GM19452 (cell line): Measurements from ENCODE around the gene P2RY11.

ENCODE experiments used
- ATAC-seq: cut with Tn5 transposase; IDR thresholded peaks from one replicate; pipeline ENCODE4 v1.9.1; 2021; ENCODE audit not compliant: unreplicated experiment

Gene P2RY11

GRCh38 chr19:10092648-10093294 lies 18.7 kb upstream of the P2RY11 start:
- no peak for ATAC-seq

DNA sequence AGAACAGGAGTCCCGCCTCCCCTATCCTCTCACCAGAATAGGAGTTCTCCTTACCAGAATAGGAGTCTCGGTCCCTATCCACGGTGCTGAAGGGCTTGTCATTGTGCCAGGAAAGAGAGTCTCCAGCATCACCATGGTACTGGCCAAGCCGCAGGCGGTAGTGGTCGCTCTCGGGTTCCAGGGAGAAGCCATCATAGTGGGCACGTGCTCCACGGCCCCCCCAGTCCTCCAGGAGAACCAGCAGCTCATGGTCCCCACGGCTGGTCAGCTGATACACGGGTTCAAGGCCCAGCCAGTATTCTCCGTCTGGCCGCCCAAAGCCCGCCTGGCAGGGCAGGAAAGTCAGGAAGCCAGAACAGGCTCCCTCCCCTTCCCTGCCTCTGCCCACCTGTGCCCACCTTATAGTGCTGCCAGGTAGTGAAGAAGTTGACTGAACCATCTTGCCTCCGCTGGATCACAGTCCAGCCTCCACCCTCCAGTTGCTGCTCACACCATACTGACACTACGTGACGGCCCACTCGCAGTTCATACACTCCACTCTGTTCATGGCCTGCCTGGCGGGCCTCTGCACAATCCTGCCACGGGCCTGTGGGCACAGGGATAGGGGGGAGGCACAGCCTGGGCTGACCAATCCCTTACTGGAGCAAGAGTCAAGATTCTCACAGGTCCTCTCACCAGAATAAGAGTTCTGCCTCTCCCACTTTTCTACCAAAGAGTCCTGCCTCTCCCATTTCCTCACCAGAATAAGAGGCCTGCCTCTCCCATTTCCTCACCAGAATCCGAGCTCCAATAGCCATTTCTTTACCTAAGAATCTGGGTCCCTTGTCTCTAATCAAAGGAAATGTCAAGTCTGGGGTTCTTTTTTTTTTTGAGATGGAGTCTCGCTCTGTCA lies 18.0 kb upstream of the P2RY11 start:
- no peak for ATAC-seq

DNA sequence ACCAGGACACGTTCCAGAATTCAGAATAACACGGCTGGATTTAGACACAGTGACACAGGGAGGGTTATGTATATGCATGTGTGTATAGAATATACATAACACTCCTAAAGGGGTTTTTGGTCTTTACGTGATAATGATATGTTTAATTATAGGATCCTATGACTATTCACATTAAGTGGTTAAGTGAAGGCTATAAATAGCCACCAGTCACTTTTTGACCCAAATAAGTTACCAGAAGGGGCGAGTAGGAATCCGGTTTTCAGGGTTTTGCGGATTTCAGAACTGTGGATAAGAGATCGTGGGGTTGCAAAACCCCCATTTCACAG lies 15.9 kb upstream of the P2RY11 start:
- no peak for ATAC-seq

DNA sequence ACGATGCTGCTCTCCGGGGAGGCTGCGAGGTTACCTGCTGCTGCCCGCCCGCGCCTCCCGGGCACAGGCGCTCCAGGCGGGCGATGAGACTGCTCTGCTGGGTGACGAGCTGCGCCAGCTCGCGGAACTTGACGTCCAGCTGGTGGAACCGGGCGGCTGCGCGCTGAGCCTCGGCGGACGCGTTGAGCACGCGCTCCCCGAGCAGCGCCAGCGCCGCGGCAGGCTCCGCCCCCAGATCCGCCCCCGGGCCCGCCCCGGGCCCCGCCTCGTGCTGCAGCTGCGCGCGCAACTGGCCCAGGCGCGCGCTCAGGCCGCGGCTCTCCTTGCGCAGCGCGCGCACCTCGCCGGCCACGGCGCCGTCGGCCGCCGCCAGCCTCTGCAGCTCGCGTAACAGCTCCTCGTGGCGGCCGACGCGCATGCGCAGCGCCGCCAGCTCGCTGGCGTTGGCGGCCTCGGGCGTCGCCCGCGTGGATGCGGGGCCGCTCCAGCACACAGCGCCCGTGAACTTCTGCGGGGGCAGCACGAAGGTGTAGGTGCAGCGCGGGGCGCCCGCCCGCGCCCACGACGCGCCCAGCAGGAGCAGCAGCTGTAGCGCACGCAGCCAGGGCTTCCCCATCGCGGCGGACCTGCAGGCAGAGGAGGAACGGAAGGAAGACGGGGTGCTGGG lies 15.4 kb upstream of the P2RY11 start:
- ATAC-seq: peak; percentile 75

- ATAC-seq: no peak
These were observed 14.9 kb upstream of the P2RY11 start for GRCh38 chr19:10096615-10096963.

GRCh38 chr19:10100163-10100785 lies 11.2 kb upstream of the P2RY11 start:
- no peak for ATAC-seq

- ATAC-seq: peak; percentile 31
These were observed 8.7 kb upstream of the P2RY11 start for GRCh38 chr19:10102787-10103236.

DNA sequence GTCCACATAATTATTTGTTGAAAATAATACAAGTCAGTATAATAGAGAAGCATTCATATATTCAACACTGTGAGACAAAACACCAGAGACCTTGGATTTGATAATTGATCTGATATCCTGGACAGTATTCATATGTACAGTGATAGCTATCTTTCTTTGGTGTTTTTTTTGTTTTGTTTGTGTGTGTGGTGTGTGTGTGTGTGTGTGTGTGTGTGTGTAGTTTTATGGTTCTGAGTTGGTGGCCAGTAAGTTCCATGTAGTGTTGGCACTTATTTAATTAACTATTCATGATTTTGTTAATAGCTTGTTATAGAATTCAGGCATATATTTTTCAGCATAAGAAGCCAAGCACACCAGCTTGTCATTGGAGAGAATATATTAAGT lies 7.4 kb upstream of the P2RY11 start:
- no peak for ATAC-seq

- peak; percentile 41 for ATAC-seq
These were observed 6.6 kb upstream of the P2RY11 start for GRCh38 chr19:10104665-10105508.

GRCh38 chr19:10105509-10106099 lies 5.9 kb upstream of the P2RY11 start:
- peak; percentile 19 for ATAC-seq

DNA sequence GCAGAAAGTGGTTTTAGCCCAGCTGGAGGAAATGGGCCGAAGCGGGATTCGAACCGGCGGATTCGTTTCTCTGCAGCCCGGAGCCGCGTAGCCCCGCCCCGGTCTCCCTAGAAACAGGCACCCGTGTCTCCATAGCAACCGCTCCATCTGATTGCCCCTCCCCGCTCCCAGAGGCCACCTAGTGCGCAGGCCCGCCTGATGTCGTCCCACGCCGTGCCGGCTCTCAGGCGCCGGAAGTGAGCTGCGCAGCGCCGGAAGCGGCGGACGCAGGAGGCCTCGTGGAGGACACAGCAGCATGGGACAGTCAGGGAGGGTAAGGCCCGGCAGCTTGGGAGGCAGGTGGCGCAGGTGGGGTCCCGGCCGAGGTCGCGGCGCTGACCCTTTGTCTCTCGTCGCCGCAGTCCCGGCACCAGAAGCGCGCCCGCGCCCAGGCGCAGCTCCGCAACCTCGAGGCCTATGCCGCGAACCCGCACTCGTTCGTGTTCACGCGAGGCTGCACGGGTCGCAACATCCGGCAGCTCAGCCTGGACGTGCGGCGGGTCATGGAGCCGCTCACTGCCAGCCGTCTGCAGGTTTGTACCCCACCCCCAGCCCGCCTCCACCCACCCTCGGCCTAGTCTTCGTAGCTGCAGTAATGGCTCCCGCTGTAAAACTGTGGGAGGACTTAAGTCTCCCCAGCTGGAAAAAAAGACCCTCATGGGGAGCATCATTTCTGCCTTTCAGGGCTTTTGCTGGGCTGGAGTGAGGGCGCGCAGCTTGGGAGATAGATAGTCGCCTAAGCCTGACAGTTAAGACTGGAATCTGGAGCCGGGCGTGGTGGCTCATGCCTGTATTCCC lies 5.2 kb upstream of the P2RY11 start, which contains the start of gene PPAN:
Gene PPAN, plus strand, starts transcription at position 263 of the 837 bp plus-strand sequence. Its CDS starts 33 bp downstream, at position 296.
- peak; percentile 47 for ATAC-seq

- no peak for ATAC-seq
These were observed 4.2 kb upstream of the P2RY11 start for GRCh38 chr19:10107254-10107653.

GRCh38 chr19:10107817-10108367 lies 3.6 kb upstream of the P2RY11 start:
- no peak for ATAC-seq

GRCh38 chr19:10109528-10109927 lies 2.0 kb upstream of the P2RY11 start:
- ATAC-seq: no peak

DNA sequence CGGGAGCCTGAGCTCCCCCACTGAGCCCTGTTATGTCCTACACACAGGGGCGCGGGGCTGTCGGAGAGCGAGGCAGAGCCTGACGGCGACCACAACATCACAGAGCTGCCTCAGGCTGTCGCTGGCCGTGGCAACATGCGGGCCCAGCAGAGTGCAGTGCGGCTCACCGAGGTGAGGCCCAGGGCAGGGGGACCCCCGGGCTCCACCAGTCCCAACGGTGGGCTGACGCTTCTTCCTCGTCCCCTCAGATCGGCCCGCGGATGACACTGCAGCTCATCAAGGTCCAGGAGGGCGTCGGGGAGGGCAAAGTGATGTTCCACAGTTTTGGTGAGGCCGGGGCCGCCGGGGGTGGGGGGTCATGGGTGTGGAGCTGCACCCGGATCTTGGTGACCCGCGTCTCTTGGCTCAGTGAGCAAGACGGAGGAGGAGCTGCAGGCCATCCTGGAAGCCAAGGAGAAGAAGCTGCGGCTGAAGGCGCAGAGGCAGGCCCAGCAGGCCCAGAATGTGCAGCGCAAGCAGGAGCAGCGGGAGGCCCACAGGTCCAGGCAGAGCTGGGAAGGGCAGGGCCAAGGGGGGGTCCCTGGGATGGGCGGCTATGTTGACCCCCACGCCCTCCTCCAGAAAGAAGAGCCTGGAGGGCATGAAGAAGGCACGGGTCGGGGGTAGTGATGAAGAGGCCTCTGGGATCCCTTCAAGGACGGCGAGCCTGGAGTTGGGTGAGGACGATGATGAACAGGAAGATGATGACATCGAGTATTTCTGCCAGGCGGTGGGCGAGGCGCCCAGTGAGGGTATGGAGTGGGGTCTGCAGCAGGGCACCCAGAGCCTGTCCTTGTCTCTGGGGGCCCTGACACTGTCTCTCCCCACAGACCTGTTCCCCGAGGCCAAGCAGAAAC lies 1.2 kb upstream of the P2RY11 start:
- no peak for ATAC-seq

DNA sequence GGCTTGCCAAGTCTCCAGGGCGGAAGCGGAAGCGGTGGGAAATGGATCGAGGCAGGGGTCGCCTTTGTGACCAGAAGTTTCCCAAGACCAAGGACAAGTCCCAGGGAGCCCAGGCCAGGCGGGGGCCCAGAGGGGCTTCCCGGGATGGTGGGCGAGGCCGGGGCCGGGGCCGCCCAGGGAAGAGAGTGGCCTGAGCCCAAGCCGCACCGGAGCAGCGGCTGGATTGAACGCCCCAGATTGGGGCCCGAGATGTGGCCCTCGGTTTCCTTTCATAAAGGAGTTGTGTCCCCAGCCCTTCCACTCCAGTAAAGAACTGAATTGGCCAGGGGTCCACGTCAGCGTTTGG lies 548 bp upstream of the P2RY11 start:
- no peak for ATAC-seq

DNA sequence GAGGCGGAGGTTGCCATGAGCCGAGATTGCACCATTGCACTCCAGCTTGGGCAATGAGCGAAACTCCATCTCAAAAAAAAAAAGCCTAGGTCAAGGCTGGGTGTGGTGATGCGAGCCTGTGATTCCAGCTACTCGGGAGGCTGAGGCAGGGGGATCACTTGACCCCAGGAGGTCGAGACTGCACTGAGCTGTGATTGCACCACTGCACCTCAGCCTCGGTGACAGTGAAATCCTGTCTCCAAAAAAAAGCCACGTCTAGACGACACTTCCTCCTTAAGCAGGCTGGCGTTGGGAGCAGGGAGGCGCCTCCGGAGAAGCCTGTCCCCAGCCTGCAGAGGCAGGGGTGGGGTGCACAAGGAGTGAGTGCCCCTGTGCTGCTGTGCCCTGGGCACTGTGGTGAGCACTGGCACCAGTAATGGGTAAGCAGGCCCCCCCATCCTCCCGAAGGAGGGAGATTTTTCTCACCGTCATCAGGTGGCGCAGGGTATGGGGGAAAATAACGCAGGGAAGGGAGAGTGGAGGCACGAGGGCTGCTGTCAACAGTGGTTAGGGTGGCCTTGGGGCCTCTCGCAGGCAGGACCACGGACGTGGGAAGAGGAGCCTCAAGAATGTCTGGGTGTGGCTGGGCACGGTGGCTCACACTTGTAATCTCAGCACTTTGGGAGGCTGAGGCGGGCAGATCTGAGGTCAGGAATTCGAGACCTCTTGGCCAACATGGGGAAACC lies 706 bp downstream of the P2RY11 start:
- ATAC-seq: no peak
